ENCODE results near the gene RNF213.

DNA sequence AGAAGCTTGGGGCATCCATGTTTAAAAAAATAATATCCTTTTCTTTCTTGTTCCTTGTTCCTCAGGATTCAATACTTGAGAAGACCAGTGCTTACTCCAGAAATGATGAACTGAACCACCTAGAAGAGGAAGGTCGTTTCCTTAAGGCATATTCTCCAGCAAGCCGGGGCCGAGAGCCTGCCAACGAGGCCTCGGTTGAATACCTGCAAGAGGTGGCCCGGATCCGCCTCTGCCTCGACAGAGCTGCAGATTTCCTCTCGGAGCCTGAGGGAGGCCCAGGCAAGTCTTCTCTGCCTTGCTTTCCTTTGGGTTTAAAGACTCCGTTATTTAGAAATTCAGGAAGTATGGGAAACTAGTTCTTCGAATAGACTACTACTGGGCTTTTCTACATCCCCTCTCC is 111.8 kb downstream of the RNF213 start:
- TF ChIP-seq EZH2 (IDR thresholded peaks at IDR 0.05; ENCODE audit: low read length, missing control alignments): no peak
- TF ChIP-seq, protein P1, sequence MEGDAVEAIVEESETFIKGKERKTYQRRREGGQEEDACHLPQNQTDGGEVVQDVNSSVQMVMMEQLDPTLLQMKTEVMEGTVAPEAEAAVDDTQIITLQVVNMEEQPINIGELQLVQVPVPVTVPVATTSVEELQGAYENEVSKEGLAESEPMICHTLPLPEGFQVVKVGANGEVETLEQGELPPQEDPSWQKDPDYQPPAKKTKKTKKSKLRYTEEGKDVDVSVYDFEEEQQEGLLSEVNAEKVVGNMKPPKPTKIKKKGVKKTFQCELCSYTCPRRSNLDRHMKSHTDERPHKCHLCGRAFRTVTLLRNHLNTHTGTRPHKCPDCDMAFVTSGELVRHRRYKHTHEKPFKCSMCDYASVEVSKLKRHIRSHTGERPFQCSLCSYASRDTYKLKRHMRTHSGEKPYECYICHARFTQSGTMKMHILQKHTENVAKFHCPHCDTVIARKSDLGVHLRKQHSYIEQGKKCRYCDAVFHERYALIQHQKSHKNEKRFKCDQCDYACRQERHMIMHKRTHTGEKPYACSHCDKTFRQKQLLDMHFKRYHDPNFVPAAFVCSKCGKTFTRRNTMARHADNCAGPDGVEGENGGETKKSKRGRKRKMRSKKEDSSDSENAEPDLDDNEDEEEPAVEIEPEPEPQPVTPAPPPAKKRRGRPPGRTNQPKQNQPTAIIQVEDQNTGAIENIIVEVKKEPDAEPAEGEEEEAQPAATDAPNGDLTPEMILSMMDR (conservative IDR thresholded peaks at IDR 0.05 in 1 of 2, IDR thresholded peaks at IDR 0.05 in 1 of 2; ENCODE audit: low read depth in 1 of 2, low read length in 2 of 2): no peak

Data from fibroblast of lung (primary cell).